Measurements from ENCODE around the gene RNF166. TPM values are rescaled to one million over a fixed set of nuclear protein-coding genes. Genes with fewer than 3 reads are reported as not detected.

RNF166 gene
- total RNA-seq, 2 experiments from 2014 or later: 334 to 355 TPM

- Histone ChIP-seq H3K4me3 (ENCODE audit: low read length) (no peak overlapping the region), H3K4me1 (ENCODE audit: insufficient read depth, low read length) (peaks cover 40% of the 10 kb centered on the region), H3K36me3 (ENCODE audit: insufficient read depth, low read length) (peaks cover 26% of the 10 kb centered on the region), H3K9me3 (ENCODE audit: control insufficient read depth in 1 of 2, insufficient read depth in 1 of 2, low read length in 2 of 2) (no peaks in the 10 kb centered on the region), H3K27ac (ENCODE audit: low read depth in 1 of 2, low read length in 2 of 2) (no peak overlapping the region), H3K27me3 (ENCODE audit: control insufficient read depth in 1 of 2, insufficient read depth in 2 of 2, low read length in 2 of 2) (no peaks in the 10 kb centered on the region)
- ATAC-seq (ENCODE audit: poor library complexity) (no peak), DNase-seq (no peak)
- Mint-ChIP-seq H3K4me3 (peak overlapping the region; percentile 30), H3K9me3 (no peaks in the 10 kb centered on the region), H3K27me3 (no peaks in the 10 kb centered on the region), H3K36me3 (ENCODE audit: low read depth) (peaks cover 19% of the 10 kb centered on the region), H3K4me1 (ENCODE audit: low read depth) (peaks cover 14% of the 10 kb centered on the region), H3K27ac (peak overlapping the region; percentile 65)
- CTCF ChIA-PET: no interaction called here
- TF ChIP-seq, protein P1, sequence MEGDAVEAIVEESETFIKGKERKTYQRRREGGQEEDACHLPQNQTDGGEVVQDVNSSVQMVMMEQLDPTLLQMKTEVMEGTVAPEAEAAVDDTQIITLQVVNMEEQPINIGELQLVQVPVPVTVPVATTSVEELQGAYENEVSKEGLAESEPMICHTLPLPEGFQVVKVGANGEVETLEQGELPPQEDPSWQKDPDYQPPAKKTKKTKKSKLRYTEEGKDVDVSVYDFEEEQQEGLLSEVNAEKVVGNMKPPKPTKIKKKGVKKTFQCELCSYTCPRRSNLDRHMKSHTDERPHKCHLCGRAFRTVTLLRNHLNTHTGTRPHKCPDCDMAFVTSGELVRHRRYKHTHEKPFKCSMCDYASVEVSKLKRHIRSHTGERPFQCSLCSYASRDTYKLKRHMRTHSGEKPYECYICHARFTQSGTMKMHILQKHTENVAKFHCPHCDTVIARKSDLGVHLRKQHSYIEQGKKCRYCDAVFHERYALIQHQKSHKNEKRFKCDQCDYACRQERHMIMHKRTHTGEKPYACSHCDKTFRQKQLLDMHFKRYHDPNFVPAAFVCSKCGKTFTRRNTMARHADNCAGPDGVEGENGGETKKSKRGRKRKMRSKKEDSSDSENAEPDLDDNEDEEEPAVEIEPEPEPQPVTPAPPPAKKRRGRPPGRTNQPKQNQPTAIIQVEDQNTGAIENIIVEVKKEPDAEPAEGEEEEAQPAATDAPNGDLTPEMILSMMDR (IDR thresholded peaks at IDR 0.05): no peak
- intact Hi-C loops (cut with DNase I, micrococcal nuclease): loop anchor here (5.0 kb wide), 1 partner anchor 34 kb away; the partner anchor contains the start of gene SNAI3 (in 2 of the 2)
- POLR2A ChIA-PET: interaction anchor here (1.0 to 1.5 kb wide), 2 partner anchors 10 to 11 kb away, joined by 4 read pairs; partner anchors contain the start of gene MVD
These were observed 53.1 kb downstream of the RNF166 start for GRCh38 chr16:88653101-88653500.

DNA sequence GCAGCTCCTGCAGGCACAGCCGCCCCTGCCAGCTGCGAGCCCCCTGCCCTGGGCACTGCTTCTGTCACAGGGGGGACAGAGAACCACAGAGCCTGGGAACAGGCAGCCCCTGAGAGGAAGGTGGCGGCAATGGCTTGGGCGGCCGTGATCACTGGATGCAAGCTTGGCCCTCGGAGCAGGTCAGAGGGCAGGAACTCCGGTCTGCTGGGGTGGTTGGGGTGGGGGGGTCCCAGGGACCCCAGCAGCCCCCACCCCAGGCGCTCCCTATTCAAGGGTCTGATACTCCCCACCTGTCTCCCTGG, 53.5 kb downstream of the RNF166 start:
- Histone ChIP-seq H3K4me3 (ENCODE audit: low read length) (no peak overlapping the region), H3K27ac (ENCODE audit: low read depth in 1 of 2, low read length in 2 of 2) (peak overlapping the region in 1 of 2 donors; percentile 81), H3K9me3 (ENCODE audit: control insufficient read depth in 1 of 2, insufficient read depth in 1 of 2, low read length in 2 of 2) (no peaks in the 10 kb centered on the region), H3K27me3 (ENCODE audit: control insufficient read depth in 1 of 2, insufficient read depth in 2 of 2, low read length in 2 of 2) (no peaks in the 10 kb centered on the region), H3K36me3 (ENCODE audit: insufficient read depth, low read length) (peaks cover 26% of the 10 kb centered on the region), H3K4me1 (ENCODE audit: insufficient read depth, low read length) (peaks cover 44% of the 10 kb centered on the region)
- ChIA-PET CTCF (no interaction called here), POLR2A (interaction anchor here (1.5 kb wide), 1 partner anchor 11 kb away, joined by 4 read pairs; no protein-coding TSS in a partner anchor)
- TF ChIP-seq, protein P1 (IDR thresholded peaks at IDR 0.05): no peak
- DNase-seq: peak in 1 of 14 experiments; percentile 21
- Mint-ChIP-seq H3K27me3 (no peaks in the 10 kb centered on the region), H3K27ac (no peak overlapping the region), H3K36me3 (ENCODE audit: low read depth) (peaks cover 19% of the 10 kb centered on the region), H3K9me3 (no peaks in the 10 kb centered on the region), H3K4me1 (ENCODE audit: low read depth) (peaks cover 14% of the 10 kb centered on the region), H3K4me3 (peak overlapping the region; percentile 30)
- no peak for ATAC-seq (ENCODE audit: poor library complexity)
- intact Hi-C loops (cut with DNase I, micrococcal nuclease): loop anchor here (5.0 kb wide), 1 partner anchor 35 kb away; the partner anchor contains the start of gene SNAI3 (in 2 of the 2)

GRCh38 chr16:88651989-88652761, 54.0 kb downstream of the RNF166 start:
- H3K36me3 ChIP-seq (ENCODE audit: insufficient read depth, low read length): peaks cover 26% of the 10 kb centered on the region
- peaks cover 50% of the 10 kb centered on the region for H3K4me1 ChIP-seq (ENCODE audit: insufficient read depth, low read length)
- Mint-ChIP-seq H3K36me3 (ENCODE audit: low read depth) (peaks cover 19% of the 10 kb centered on the region), H3K27ac (peak overlapping the region; percentile 95), H3K4me3 (peak overlapping the region; percentile 62), H3K27me3 (no peaks in the 10 kb centered on the region), H3K4me1 (ENCODE audit: low read depth) (peaks cover 14% of the 10 kb centered on the region), H3K9me3 (no peaks in the 10 kb centered on the region)
- intact Hi-C loops (cut with DNase I, micrococcal nuclease): loop anchor here (1.0 to 5.0 kb wide), 4 partner anchors 11 to 49 kb away; partner anchors contain the start of genes SNAI3 (in 2 of the 2) and MVD (in 1 of the 2)
- no peaks in the 10 kb centered on the region for H3K27me3 ChIP-seq (ENCODE audit: control insufficient read depth in 1 of 2, insufficient read depth in 2 of 2, low read length in 2 of 2)
- H3K4me3 ChIP-seq (ENCODE audit: low read length): peak overlapping the region; percentile 96
- TF ChIP-seq, protein P1 (IDR thresholded peaks at IDR 0.05): no peak
- peak overlapping the region; percentile 81 to 94 for H3K27ac ChIP-seq (ENCODE audit: low read depth in 1 of 2, low read length in 2 of 2)
- ChIA-PET CTCF (no interaction called here), POLR2A (interaction anchor here (1.5 kb wide), 1 partner anchor 12 kb away, joined by 4 read pairs; no protein-coding TSS in a partner anchor)
- ATAC-seq (ENCODE audit: poor library complexity) (no peak), DNase-seq (peak in 1 of 14 experiments; percentile 39)
- no peaks in the 10 kb centered on the region for H3K9me3 ChIP-seq (ENCODE audit: control insufficient read depth in 1 of 2, insufficient read depth in 1 of 2, low read length in 2 of 2)

All from CD4-positive, alpha-beta T cell (primary cell).